ENCODE results near the gene ANKRD6.

DNA sequence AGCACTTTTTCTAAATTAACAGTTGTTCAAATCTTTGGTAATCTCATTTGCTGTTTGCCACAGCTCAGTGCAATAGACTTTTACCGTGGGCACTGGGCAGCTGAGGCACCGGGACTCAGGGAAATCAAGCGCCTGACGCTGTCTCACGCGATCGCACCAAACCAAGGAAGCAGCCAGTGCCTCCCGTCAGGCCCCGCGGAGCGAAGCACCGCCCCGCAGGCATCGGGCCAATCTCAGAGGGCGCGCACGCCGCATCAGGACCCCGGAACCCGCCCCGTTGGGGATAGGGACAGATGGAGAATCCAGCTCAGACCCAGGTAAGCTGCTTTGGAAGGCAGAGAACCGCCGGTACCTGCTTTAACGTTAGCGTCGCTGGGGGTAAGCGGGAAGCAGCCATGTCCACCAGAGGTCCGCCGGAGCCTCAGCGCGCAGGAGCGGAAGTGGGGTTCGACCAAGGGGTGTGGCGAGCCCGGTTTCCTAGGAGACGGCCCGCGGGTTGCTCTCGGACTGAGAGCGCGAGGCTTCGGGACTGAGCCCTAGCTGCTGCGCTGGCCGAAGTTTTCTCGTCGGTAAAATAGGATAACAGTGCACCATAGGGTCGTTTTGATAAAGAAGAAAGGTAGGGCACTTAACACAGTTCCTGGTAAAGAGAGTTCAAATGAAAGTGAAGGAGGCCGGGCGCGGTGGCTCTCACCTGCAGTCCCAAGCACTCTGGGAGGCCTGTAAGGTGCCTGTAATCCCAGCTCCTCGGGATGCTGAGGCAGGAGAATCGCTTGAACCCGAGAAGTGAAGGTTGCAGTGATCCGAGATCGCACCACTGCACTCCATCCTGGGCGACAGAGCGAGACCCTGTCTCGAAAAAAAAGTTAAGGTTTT, 205.6 kb downstream of the ANKRD6 start, which contains the start of gene LYRM2:
- TF ChIP-seq, protein P1, sequence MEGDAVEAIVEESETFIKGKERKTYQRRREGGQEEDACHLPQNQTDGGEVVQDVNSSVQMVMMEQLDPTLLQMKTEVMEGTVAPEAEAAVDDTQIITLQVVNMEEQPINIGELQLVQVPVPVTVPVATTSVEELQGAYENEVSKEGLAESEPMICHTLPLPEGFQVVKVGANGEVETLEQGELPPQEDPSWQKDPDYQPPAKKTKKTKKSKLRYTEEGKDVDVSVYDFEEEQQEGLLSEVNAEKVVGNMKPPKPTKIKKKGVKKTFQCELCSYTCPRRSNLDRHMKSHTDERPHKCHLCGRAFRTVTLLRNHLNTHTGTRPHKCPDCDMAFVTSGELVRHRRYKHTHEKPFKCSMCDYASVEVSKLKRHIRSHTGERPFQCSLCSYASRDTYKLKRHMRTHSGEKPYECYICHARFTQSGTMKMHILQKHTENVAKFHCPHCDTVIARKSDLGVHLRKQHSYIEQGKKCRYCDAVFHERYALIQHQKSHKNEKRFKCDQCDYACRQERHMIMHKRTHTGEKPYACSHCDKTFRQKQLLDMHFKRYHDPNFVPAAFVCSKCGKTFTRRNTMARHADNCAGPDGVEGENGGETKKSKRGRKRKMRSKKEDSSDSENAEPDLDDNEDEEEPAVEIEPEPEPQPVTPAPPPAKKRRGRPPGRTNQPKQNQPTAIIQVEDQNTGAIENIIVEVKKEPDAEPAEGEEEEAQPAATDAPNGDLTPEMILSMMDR (IDR thresholded peaks at IDR 0.05; ENCODE audit: insufficient read depth, low read length, poor library complexity, severe bottlenecking) = no peak
- TF ChIP-seq EZH2phosphoT487 (conservative IDR thresholded peaks at IDR 0.05; ENCODE audit: low read length) = no peak
